Adrenal gland (tissue), 5 donors: ENCODE results near the gene CRB3.

ENCODE experiments used
- CTCF ChIP-seq, 6 experiments: fragments of 450-650 bp in 4 of 6; fragments of 200-600 bp in 2 of 6; sonication (generic) in 1 of 6; IDR thresholded peaks; 1 replicate in 5 of 6; 2 replicates in 1 of 6; pipeline versions ENCODE4 v1.5.1 to v1.8.0; 2016 to 2021; ENCODE audit warnings: antibody characterized with exemption in 6 of 6, mild to moderate bottlenecking in 2 of 6, moderate library complexity in 1 of 6
- POLR2A ChIP-seq, 2 donors: fragments of 450-650 bp; IDR thresholded peaks; one replicate each; pipeline ENCODE4 v1.6.1; 2017; ENCODE audit warnings: antibody characterized with exemption in 2 of 2, mild to moderate bottlenecking in 2 of 2, moderate library complexity in 1 of 2
- donor health status: DM: no; HTN: no; CAD: no.

- TF ChIP-seq POLR2A (IDR thresholded peaks at IDR 0.05) (no peak), CTCF (IDR thresholded peaks at IDR 0.05) (no peak)
Measured at GRCh38 chr19:6450166-6450565, 13.9 kb upstream of the CRB3 start.
